HG02798 (cell line): Measurements from ENCODE around the gene RANBP9.

Experiments
- ATAC-seq: cut with Tn5 transposase; IDR thresholded peaks from one replicate; pipeline ENCODE4 v1.9.1; 2021; ENCODE audit warnings: mild to moderate bottlenecking; ENCODE audit not compliant: unreplicated experiment, poor library complexity

The RANBP9 gene

DNA sequence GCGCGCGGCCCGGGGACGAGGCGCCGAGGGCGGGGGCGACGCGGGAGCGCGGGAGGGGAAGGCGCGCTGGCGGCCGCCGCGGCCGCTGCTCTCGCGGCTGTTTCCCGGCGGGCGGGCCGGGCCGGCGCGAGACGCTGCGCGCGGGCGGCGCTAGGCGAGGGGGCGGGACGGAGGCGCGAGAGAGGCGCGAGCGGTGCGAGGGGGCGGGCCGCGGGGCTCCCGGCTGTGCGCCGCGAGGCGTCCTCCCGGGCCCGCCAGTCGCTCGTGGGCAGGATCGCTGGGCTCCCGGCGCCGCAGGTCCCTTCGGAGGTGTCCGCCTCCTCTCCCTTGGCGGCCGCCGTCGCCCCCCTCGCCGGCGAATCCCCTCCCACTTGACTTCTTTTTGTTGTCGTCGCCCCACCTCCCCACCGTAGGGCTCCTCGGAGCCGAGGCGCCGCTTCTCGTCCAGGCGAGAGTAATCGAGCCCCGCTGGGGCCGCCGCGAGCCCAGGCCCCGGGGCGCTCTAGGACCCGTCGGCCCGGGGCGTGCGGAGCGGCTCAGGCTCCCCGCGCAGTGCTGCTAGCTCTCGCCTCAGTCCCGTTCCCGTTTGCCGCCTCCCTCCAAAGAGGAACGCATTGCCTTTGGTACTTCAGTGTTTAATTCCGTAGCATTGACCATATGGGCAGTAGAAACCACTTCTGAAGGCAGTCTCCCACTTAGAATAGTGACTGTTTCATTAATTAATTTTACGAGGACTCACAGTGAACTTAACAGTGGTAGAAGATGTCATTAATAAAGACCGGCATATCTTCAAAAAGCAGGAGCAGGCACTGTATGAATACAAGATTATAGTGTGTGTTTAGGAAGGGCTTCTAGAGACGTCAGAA, at the start of gene RANBP9:
RANBP9 (minus strand) TSS at position 103 of the 866 bp plus-strand sequence. CDS start 330 bp downstream, outside the sequence.
- ATAC-seq: peak; percentile 82

GRCh38 chr6:13760307-13761304, 49.0 kb upstream of the RANBP9 start:
- ATAC-seq: no peak

- ATAC-seq: no peak
These were observed 47.4 kb upstream of the RANBP9 start for GRCh38 chr6:13759025-13759424.

GRCh38 chr6:13754644-13755043, 43.0 kb upstream of the RANBP9 start:
- no peak for ATAC-seq

DNA sequence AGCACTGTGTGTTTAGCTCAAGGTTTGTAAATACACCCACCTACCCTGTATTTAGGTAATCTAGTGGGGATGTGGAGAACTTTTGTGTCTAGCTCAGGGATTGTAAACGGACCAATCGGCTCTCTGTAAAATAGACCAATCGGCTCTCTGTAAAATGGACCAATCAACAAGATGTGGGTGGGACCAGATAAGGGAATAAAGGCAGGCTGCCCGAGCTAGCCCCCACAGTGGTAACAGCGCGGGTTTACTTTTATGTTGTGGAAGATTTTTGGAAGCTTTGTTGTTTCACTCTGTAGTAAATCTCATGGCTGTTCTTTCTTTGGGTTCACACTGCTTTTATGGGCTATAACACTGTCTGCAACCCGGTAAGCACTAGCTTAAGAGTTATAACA, 32.1 kb upstream of the RANBP9 start:
- ATAC-seq: no peak

DNA sequence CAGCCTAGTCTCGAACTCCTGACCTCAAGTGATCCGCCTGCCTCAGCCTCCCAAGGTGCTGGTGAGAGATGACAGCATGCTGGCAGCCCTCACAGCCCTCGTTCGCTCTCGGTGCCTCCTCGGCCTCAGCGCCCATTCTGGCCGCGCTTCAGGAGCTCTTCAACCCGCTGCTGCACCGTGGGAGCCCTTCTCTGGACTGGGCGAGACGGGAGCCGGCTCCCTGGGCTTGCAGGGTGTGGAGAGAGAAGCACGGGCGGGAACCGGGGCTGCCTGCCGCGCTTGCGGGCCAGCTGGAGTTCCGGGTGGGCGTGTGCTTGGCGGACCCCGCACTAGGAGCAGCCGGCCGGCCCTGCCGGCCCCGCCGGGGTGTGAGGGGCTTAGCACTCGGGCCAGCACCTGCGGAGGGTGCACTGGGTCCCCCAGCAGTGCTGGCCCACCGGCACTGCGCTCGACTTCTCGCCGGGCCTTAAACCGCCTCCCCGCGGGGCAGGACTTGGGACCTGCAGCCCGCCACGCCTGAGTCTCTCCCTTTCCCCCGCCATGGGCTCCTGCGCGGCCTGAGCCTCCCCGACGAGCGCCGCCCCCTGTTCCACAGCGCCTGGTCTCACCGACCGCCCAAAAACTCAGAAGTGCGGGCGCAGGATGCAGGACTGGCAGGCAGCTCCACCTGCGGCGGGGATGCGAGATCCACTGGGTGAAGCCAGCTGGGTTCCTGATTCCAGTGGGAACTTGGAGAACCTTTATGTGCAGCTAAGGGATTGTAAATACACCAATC, 31.5 kb upstream of the RANBP9 start:
- no peak for ATAC-seq

DNA sequence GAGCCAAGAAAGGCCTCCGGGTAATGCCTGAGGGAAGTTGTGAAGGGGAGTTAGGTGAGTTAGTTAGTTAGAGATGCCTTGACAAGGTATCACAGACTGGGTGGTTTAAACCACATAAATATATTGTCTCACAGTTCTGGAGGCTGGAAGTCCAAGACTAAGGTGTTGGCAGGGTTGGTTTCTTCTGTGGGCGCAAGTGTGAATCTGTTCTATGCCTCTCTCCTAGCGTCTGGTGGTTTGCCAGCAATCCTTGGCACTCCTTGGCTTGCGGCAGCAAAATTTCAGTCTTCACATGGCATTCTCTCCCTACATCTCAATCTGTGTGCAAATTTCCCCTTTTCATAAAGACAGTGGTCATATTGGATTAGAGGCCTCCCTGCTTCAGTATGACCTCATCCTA, 29.7 kb upstream of the RANBP9 start:
- ATAC-seq: no peak

GRCh38 chr6:13735031-13735430, 23.4 kb upstream of the RANBP9 start:
- ATAC-seq: no peak

DNA sequence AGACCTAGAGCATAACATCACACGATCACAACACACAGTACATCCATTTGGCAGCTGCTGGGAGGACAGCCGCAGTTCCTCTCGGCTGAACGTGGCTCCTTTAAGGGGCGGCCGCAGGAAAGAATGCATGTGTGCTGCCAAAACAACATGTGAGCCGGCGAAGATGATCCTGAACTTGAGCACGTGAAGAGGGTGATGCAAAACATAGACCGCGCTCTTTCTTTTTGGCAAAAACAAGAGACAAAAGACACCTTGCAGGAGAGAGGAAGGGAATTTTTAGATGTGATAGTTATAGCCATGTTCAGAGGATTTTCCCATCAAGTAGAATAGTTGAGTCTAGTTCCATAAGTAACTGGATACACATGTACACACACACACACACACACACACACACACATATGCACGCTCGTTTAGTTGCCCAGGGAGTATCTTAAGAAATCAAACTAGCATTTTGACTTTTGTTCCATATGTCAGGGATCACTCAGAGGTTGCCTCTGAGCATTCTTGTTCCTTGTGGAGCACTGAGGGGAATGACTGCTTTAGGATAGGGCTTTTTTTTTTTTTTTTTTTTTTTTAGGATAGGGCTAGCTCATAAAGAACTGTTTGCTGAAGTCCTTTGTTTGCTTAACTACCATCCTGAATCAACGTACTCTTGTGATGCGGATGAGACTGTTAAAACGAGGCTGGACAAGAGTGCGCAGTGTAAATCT, 21.7 kb upstream of the RANBP9 start:
- ATAC-seq: no peak

DNA sequence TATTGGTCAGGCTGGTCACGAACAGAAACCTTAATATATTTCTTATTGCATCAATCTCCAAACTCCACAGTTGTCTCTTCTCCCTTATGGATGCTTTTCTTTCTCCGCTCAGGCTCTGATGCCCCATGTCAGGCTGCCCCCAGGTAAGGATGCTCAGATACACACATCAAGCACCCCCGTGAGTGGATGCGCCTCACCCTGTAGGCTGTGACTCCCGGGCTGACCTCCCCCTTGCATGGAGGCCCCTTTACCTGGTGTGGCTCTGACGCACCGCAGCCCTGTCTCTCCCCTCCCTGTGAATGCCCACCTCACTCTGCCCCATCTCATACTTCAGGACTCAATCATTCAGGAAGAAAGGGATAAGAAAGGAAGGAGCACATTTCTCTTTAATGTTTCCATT, 19.1 kb upstream of the RANBP9 start:
- ATAC-seq: no peak

DNA sequence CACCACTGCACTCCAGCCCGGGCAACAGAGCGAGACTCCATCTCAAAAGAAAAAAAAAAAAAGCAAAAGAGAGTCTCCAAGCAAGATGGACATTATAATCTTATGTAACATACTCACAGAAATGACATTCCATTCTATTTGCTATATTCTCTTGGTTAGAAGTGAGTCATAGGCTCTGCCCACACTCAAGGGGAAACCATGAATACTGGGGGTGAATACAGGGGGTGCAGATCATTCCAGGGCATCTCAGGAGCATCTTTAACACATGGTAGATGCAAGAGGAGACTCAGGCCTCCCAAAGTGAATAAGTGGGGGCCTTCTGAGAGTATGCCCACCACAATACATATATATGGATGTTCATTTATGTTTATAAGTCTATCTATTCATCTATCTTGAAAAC, 18.3 kb upstream of the RANBP9 start:
- no peak for ATAC-seq

- ATAC-seq: no peak
These were observed 13.9 kb upstream of the RANBP9 start for GRCh38 chr6:13725570-13725969.

DNA sequence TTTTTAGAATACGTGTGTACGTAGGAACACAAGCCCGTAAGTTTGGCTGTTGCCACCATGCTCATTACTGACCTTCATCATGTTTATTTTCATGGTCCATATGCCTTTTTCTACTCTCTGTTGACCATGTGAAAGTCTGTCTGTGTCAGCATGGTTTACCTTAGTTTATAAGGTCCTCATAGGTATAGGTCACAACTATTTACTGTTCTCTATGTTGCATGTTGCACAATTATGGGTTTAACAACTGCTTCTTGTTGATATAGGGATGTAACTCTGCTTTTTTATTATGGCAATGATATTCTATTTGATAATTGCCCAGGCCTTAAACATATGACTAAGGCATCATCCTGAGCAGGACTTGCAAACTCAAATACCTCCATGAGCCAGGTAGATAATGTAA, 13.4 kb upstream of the RANBP9 start:
- ATAC-seq: no peak

DNA sequence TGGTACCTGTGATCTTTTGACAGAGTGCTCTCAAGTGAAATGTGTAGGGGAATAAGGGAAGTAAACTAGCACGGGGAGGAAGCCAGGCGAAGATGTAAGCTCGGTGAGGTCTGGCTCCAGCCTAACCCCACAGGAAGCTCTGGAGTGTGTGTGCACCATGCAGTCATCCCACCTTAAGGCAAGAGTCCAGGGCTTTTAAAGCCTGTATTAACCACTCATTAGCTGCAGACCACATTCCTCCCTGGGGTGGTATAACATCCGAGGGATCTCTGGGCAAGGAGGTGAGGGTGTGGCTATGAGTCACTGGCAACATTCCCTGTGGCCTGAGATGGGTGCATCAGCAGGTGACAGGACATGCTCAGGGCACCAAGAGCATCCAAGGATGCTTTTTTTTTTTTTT, 12.5 kb upstream of the RANBP9 start:
- no peak for ATAC-seq

DNA sequence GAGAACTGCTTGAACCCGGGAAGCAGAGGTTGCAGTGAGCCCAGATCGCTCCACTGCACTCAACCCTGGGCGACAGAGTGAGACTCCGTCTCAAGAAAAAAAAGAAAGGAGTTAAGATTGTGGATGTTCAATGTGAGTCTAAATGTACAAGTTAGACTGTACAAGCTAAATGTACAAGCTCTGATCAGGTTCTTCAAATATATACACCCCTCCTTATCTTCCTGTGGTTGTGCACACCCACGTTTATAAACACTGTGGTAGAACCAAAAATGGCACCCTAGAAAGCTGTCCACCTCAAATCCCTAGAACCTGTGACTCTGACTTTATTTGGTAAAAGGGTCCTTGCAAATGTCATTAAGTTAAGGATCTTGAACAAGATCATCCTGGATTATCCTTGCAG, 11.2 kb upstream of the RANBP9 start:
- ATAC-seq: no peak

- ATAC-seq: no peak
These were observed 6.5 kb upstream of the RANBP9 start for GRCh38 chr6:13718123-13718458.

DNA sequence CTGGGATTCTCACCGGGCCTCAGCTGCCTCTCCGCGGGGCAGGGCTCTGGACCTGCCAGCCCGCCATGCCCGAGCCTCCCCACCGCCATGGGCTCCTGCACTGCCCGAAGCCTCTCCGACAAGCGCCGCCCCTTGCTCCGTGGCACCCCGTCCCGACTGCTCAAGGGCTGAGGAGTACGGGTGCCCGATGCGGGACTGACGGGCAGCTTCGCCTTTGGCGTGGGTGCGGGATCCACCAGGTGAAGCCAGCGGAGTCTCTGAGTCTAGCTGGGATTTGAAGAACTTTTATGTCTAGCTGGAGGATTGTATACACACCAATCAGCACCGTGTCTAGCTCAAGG, 5.3 kb upstream of the RANBP9 start:
- ATAC-seq: no peak

DNA sequence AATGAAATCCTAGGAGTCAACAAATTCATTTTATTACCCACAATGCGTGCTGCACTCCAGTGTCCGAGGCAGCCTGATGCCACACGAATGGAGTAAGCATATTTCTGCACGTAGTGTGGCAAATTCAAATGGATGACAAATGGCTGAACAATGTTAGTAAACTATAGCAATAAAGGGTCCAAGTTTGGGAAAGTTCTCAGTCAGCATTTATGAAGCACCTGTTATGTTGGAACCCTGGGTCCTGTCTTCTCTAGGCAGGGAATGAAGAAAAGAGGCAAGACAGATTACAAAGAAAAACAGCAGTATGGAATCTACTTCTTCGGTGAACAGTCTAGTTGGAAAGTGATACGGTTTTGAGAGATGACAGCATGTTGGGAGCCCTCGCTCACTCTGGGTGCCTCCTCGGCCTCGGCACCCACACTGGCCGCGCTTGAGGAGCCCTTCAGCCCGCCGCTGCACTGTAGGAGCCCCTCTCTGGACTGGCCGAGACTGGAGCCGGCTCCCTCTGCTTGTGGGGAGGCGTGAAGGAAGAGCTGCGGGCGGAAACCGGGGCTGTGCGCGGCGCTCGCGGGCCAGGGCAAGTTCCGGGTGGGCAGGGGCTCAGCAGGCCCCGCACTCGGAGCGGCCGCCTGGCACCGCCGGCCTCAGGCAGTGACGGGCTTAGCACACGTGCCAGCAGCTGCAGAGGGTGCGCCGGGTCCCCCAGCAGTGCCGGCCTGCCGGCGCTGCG, 4.8 kb upstream of the RANBP9 start:
- ATAC-seq: no peak

GRCh38 chr6:13715444-13715883, 3.8 kb upstream of the RANBP9 start:
- no peak for ATAC-seq

DNA sequence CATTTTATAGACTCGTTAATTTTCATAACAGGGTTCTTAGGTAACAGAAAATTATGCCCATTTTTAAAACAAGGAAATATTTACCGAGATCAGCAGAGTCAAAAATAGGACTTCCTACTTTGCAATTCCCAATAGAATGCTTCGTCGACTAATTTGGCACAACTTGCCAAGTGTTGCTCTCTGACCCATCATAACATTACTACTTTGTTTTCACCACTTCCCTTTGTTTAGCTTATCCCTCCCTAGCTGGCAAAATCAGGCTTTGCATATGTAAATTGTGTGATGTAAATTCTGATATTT, 914 bp upstream of the RANBP9 start:
- ATAC-seq: no peak
